Heart right ventricle (tissue), 16 donors: ENCODE results near the gene DUSP23. TPM values are rescaled to one million over a fixed set of nuclear protein-coding genes. Genes with fewer than 3 reads are reported as not detected.
A peak's percentile ranks its signal among the peaks of the same experiment; 100 is the strongest.

Experiments used
- ATAC-seq, 8 donors: fragments of 200-7000 bp; cut with Tn5 transposase; one replicate each; pipeline ENCODE4 v1.9.1; 2020; ENCODE audit warnings: mild to moderate bottlenecking in 8 of 8, moderate library complexity in 8 of 8, moderate number of reproducible peaks in 1 of 8
- DNase-seq, 2 donors: peaks; one replicate each; pipeline ENCODE4 v3.0.0-alpha.2; 2020
- H3K27ac ChIP-seq, 10 donors: fragments of 200-600 bp; sonication (generic) in 2 of 10; one replicate each; pipeline versions ENCODE4 v1.5.0 to v1.8.0; 2020 to 2022; ENCODE audit warnings: mild to moderate bottlenecking in 3 of 10
- H3K27me3 ChIP-seq, 7 donors: fragments of 200-600 bp; one replicate each; pipeline ENCODE4 v1.8.0; 2021 to 2022; ENCODE audit warnings: mild to moderate bottlenecking in 2 of 7
- H3K36me3 ChIP-seq, 9 donors: fragments of 200-600 bp; sonication (generic) in 1 of 9; one replicate each; pipeline versions ENCODE4 v1.5.0 to v1.8.0; 2020 to 2022; ENCODE audit warnings: mild to moderate bottlenecking in 2 of 9
- H3K4me1 ChIP-seq, 9 donors: fragments of 200-600 bp; sonication (generic) in 1 of 9; one replicate each; pipeline versions ENCODE4 v1.5.0 to v1.8.0; 2020 to 2022; ENCODE audit warnings: mild to moderate bottlenecking in 4 of 9
- H3K4me3 ChIP-seq, 10 donors: fragments of 200-600 bp; sonication (generic) in 2 of 10; one replicate each; pipeline versions ENCODE4 v1.5.0 to v1.8.0; 2020 to 2022; ENCODE audit warnings: mild to moderate bottlenecking in 7 of 10, moderate library complexity in 2 of 10
- H3K9me3 ChIP-seq, 11 donors: fragments of 200-600 bp in 10 of 11; sonication (generic) in 2 of 11; one replicate each; pipeline versions ENCODE4 v1.5.0 to v1.8.0; 2013 to 2022; ENCODE audit warnings: mild to moderate bottlenecking in 2 of 11, control low read depth in 1 of 11, moderate library complexity in 1 of 11
- WGBS, 2 donors: extraction: QIAGEN DNeasy Blood & Tissue Kit; methylation state at CpG; one replicate each; pipeline ENCODE4 v1.1.7; 2013; ENCODE audit warnings: inconsistent platforms in 1 of 2; 5-methylcytosine and 5-hydroxymethylcytosine counted together
- intact Hi-C, 10 donors: fragments of 100-400 bp; cut with DNase I; formaldehyde crosslinking; loops; one replicate each; pipeline versions ENCODE4 v1.11.1 to v1.14.2; 2022
- polyA plus RNA-seq, 2 donors: library from polyadenylated mRNA; stranded (reverse); fragments of 200-250 nt; gene quantifications; one replicate each; pipeline ENCODE4 v1.2.3, GENCODE V29; 2013
- total RNA-seq, 10 donors: library from RNA; stranded (reverse); fragmentation: NEBNext Ultra II Directional in 3 of 10; extraction: Animal tissue kit (Norgen Biotek cat#: 25700) in 3 of 10; gene quantifications; one replicate each; pipeline versions ENCODE4 v1.2.1 to v1.2.4, GENCODE V29; 2021 to 2023
- TF ChIP-seq, protein P1 (sequence below), 9 donors: fragments of 200-600 bp; sonication (generic) in 2 of 9; IDR thresholded peaks; one replicate each; pipeline versions ENCODE4 v1.5.0 to v1.8.0; 2021 to 2022; ENCODE audit warnings: antibody characterized with exemption in 9 of 9, mild to moderate bottlenecking in 5 of 9, moderate library complexity in 1 of 9
- donor health status: Arrhythmogenic right ventricular cardiomyopathy.
- donor health status: ischemic (EF 13 %, LVEDD 7.1; RV severe dilation, severe dysfunction).
- donor health status: healthy with polysubstance abuse.
- donor health status: DM: no; HTN: yes; CAD: no.
- donor health status: DM: no; HTN: no; CAD: no.
- donor health status: ischemic (EF 25% LVEDD 6.9; RV normal size, moderate dysfunction).
- donor health status: ischemic (EF 25% LVEDD 5.7; RV mildly dilated, moderate dysfunction).
- donor health status: healthy.
- donor health status: DM: yes; HTN: yes; CAD: no.
- donor health status: Ischemic cardiomyopathy.
- donor health status: ischemic (EF 35%, LVEDD 5.7; RV mildly dilated, moderate dysfunction).
- donor health status: nonischemic (EF 11% LVEDD 7.7; RV severe dilation, severe dysfunction).
- donor health status: DM: yes; HTN: yes; CAD: no.
- donor health status: PGD.
- donor health status: ischemic (EF 29% LVEDD 5.4; RV normal size, mild dysfunction).
- donor health status: nonischemic (EF 23%, LVEDD 6.1; RV moderate dilation, normal function).

Gene DUSP23
- total and polyA plus RNA-seq, 12 donors, result 7.0 to 80.8 (median 12.2) TPM

DNA sequence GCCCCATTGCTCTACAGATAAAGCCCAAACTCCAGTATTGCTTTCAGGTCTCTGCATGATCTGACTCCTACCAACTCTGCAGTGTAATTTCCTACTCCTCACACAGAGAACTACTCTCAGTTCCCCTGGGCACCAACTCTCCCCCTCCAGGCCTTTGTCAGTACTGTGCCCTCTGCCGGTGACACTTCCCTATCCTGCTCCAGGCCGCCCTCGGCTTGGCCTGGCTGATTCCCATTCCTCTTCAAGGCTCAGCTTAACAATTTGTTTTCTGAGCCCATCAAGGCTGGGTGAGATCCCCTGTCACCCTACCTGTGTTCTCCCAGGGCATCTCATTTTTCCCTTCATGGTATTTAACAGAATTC, 48.5 kb downstream of the DUSP23 start:
- intact Hi-C loops, result no loop called here
- Histone ChIP-seq H3K9me3 (no peaks in the 10 kb centered on the region), H3K36me3 (peaks cover 0 to 31% (median 0%) of the 10 kb centered on the region in 9 donors), H3K27ac (peak overlapping the region in 1 of 10 donors; percentile 85), H3K27me3 (peaks cover 0 to 7% (median 0%) of the 10 kb centered on the region in 7 donors), H3K4me3 (peak overlapping the region in 1 of 10 donors; percentile 55), H3K4me1 (peaks cover 0 to 64% (median 0%) of the 10 kb centered on the region in 9 donors)
- DNase-seq (peak; percentile 50 to 58), ATAC-seq (peak in 7 of 8 donors; percentile 76 to 89 (median 85))
- TF ChIP-seq, protein P1, sequence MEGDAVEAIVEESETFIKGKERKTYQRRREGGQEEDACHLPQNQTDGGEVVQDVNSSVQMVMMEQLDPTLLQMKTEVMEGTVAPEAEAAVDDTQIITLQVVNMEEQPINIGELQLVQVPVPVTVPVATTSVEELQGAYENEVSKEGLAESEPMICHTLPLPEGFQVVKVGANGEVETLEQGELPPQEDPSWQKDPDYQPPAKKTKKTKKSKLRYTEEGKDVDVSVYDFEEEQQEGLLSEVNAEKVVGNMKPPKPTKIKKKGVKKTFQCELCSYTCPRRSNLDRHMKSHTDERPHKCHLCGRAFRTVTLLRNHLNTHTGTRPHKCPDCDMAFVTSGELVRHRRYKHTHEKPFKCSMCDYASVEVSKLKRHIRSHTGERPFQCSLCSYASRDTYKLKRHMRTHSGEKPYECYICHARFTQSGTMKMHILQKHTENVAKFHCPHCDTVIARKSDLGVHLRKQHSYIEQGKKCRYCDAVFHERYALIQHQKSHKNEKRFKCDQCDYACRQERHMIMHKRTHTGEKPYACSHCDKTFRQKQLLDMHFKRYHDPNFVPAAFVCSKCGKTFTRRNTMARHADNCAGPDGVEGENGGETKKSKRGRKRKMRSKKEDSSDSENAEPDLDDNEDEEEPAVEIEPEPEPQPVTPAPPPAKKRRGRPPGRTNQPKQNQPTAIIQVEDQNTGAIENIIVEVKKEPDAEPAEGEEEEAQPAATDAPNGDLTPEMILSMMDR (IDR thresholded peaks at IDR 0.05), result peak in 8 of 9 donors; percentile 20 to 67 (median 61)
- WGBS, 2 donors, result 16 to 27% methylated on average over 3 of the region's 3 CpGs

DNA sequence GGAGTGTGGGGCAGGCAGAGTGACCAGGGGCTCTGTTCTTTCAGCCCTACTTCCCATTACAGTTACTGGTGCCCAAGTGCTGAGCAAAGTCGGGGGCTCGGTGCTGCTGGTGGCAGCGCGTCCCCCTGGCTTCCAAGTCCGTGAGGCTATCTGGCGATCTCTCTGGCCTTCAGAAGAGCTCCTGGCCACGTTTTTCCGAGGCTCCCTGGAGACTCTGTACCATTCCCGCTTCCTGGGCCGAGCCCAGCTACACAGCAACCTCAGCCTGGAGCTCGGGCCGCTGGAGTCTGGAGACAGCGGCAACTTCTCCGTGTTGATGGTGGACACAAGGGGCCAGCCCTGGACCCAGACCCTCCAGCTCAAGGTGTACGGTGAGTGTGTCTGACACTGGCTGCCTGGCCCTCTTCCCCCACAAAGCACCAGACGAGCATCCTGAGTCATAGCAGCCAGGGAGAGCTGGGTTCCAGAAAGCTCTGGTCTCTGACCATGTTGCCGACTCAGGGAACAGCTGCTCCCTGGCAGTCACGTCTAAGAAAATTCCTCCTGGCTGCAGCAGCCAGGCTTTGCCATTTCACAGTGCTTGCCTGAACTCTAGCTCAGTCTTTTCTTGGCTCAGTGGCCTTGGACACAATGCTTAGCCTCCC, 49.2 kb downstream of the DUSP23 start:
- WGBS, 2 donors, result 81 to 85% methylated on average over 18 of the region's 18 CpGs
- H3K36me3 ChIP-seq, result peaks cover 0 to 38% (median 0%) of the 10 kb centered on the region in 9 donors
- peaks cover 0 to 57% (median 0%) of the 10 kb centered on the region in 9 donors for H3K4me1 ChIP-seq
- peak overlapping the region in 1 of 10 donors; percentile 85 for H3K27ac ChIP-seq
- TF ChIP-seq, protein P1 (IDR thresholded peaks at IDR 0.05), result no peak
- no peaks in the 10 kb centered on the region for H3K9me3 ChIP-seq
- ATAC-seq (peak in 5 of 8 donors; percentile 16 to 63 (median 45)), DNase-seq (no peak)
- intact Hi-C loops, result no loop called here
- peak overlapping the region in 1 of 10 donors; percentile 55 for H3K4me3 ChIP-seq
- peaks cover 0 to under 1% (median 0%) of the 10 kb centered on the region in 7 donors for H3K27me3 ChIP-seq

DNA sequence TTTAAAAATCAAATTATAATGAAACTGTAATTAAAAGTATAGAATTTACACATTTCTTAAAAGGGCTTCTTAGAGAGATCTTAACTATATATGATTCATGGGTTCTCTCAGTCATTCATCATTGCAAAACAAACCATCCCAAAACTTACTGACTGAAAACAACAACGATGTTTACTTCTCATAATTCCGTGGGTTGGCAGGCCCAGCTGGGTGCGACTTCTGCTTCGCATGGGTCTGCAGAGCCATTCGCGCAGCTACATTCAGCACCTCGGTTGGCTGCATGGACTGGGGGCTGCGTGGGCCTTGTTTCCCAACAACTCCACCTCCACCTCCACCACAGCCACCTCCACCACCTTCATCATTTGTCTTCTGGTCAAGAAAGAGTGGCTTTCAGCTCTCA, 50.0 kb downstream of the DUSP23 start:
- Histone ChIP-seq H3K27ac (no peak overlapping the region), H3K4me1 (peaks cover 0 to 50% (median 0%) of the 10 kb centered on the region in 9 donors), H3K27me3 (no peaks in the 10 kb centered on the region), H3K4me3 (no peak overlapping the region), H3K9me3 (no peaks in the 10 kb centered on the region), H3K36me3 (peaks cover 0 to 46% (median 0%) of the 10 kb centered on the region in 9 donors)
- ATAC-seq (no peak), DNase-seq (no peak)
- TF ChIP-seq, protein P1 (IDR thresholded peaks at IDR 0.05), result no peak
- WGBS, 2 donors, result 88 to 90% methylated on average over 8 of the region's 8 CpGs
- intact Hi-C loops, result no loop called here

DNA sequence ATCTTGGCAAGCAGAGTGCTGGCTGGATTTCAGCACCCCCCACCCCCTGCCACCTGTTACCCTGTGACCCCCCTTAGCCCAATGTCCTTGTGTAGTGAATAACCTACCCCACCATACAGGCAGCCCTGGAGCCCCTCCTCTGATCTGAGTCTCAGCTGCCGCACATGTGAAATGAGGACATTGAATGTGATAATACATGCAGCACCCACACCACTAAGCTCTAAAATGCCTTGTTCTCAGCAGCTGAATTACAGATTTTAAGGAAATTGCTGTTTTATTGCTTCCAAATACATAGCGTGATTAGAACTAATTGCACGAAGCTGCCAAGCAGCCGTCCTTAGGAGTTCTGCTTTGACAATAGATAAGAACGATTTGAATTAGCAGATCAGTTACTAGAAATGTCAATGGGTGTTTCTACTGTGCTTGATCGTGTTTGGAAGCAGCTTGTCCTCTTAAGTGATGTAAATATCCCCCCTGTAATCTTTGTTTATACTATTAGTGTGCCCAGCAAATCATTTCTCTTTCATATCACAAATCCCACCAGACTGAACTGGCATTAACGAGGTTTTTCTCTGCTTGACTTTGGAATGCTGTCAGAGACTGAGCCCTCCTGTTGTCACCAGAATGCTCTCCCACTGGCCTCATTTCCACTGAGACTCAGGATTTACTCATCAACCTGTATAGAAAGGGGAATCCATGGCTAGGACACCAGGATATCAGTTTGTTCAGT, 50.8 kb downstream of the DUSP23 start:
- H3K4me1 ChIP-seq, result peaks cover 0 to 41% (median 0%) of the 10 kb centered on the region in 9 donors
- H3K27ac ChIP-seq, result no peak overlapping the region
- 54 to 55% methylated on average over 7 of the region's 7 CpGs for WGBS, 2 donors
- no peak overlapping the region for H3K4me3 ChIP-seq
- H3K36me3 ChIP-seq, result peaks cover 0 to 54% (median 0%) of the 10 kb centered on the region in 9 donors
- intact Hi-C loops, result no loop called here
- TF ChIP-seq, protein P1 (IDR thresholded peaks at IDR 0.05), result no peak
- no peaks in the 10 kb centered on the region for H3K27me3 ChIP-seq
- DNase-seq, result no peak
- no peaks in the 10 kb centered on the region for H3K9me3 ChIP-seq
- ATAC-seq, result no peak

Other genes with a start within 250 kb of the DUSP23 start
- gene OR10J5, start 245.0 kb upstream of the DUSP23 start, total RNA-seq, result not detected
- gene OR10J5, start 245.0 kb upstream of the DUSP23 start, polyA plus RNA-seq, result not detected
- not detected for gene APCS, start 193.1 kb upstream of the DUSP23 start, total RNA-seq
- not detected for gene APCS, start 193.1 kb upstream of the DUSP23 start, polyA plus RNA-seq
- under 1 TPM in 1 of 10 donors, not detected in 9; 0.61 TPM for gene CRP, start 66.4 kb upstream of the DUSP23 start, total RNA-seq
- under 1 TPM in 1 of 2 donors, not detected in 1; 0.26 TPM for gene CRP, start 66.4 kb upstream of the DUSP23 start, polyA plus RNA-seq
- 1 to 10 TPM in 1 of 10 donors, under 1 TPM in 1, not detected in 8; 0.87 to 3.0 TPM for gene FCRL6, start 21.4 kb downstream of the DUSP23 start, total RNA-seq
- under 1 TPM in 1 of 2 donors, not detected in 1; 0.12 TPM for gene FCRL6, start 21.4 kb downstream of the DUSP23 start, polyA plus RNA-seq
- 10 to 100 TPM in 1 of 10 donors, 1 to 10 TPM in 4, under 1 TPM in 5; 0.30 to 24.4 (median 0.97) TPM for gene SLAMF8, start 45.9 kb downstream of the DUSP23 start, total RNA-seq
- gene SLAMF8, start 45.9 kb downstream of the DUSP23 start, polyA plus RNA-seq, result 1 to 10 TPM in 1 of 2 donors, under 1 TPM in 1; 0.95 to 1.4 TPM
- not detected for gene VSIG8, start 81.7 kb downstream of the DUSP23 start, total RNA-seq
- gene VSIG8, start 81.7 kb downstream of the DUSP23 start, polyA plus RNA-seq, result under 1 TPM in 1 of 2 donors, not detected in 1; 0.44 TPM
- 1 to 10 TPM in 1 of 10 donors, under 1 TPM in 9; 0.17 to 1.5 (median 0.47) TPM for gene CFAP45, start 119.2 kb downstream of the DUSP23 start, total RNA-seq
- 1 to 10 TPM in 1 of 2 donors, under 1 TPM in 1; 0.70 to 1.4 TPM for gene CFAP45, start 119.2 kb downstream of the DUSP23 start, polyA plus RNA-seq
- gene TAGLN2, start 144.5 kb downstream of the DUSP23 start, total RNA-seq, result 100 to 1,000 TPM in 4 of 10 donors, 10 to 100 TPM in 6; 65.9 to 228 (median 92.5) TPM
- 100 to 1,000 TPM; 131 to 283 TPM for gene TAGLN2, start 144.5 kb downstream of the DUSP23 start, polyA plus RNA-seq
- gene IGSF9, start 164.7 kb downstream of the DUSP23 start, total RNA-seq, result under 1 TPM in 3 of 10 donors, not detected in 7; 0.07 to 0.15 (median 0.08) TPM
- under 1 TPM; 0.03 to 0.15 TPM for gene IGSF9, start 164.7 kb downstream of the DUSP23 start, polyA plus RNA-seq
- not detected for gene SLAMF9, start 173.3 kb downstream of the DUSP23 start, total RNA-seq
- under 1 TPM in 1 of 2 donors, not detected in 1; 0.13 TPM for gene SLAMF9, start 173.3 kb downstream of the DUSP23 start, polyA plus RNA-seq